ENCODE measurements around the gene RBP5. TPM values are rescaled to one million over a fixed set of nuclear protein-coding genes. Genes with fewer than 3 reads are reported as not detected.

The RBP5 gene
- total and polyA plus RNA-seq, 9 of the 15 experiments (the other 6 are each of a cell fraction or from before 2014, with no cell fraction given) = 8.6 to 22.5 (median 11.4) TPM

GRCh38 chr12:7093892-7094291 lies 34.8 kb downstream of the RBP5 start:
- in situ Hi-C loops (cut with MboI) = no loop called here
- H3K9me3 ChIP-seq (replicated peaks; ENCODE audit: control insufficient read depth, insufficient read depth, low read depth, low read length) = no peaks in the 10 kb centered on the region
- TF ChIP-seq BRF1 (IDR thresholded peaks at IDR 0.05; ENCODE audit: borderline replicate concordance, extremely low read depth, insufficient read length) = no peak
- 0 out of 2 replicates have a peak, but pooled peaks have one; percentile 11 for TF ChIP-seq CEBPB (tag; IDR thresholded peaks at IDR 0.05)
- no peak for TF ChIP-seq NR2C1 (IDR thresholded peaks at IDR 0.05)
- no peak for TF ChIP-seq NR2C1 (tag; IDR thresholded peaks at IDR 0.05)
- TF ChIP-seq FOXA1 (IDR thresholded peaks at IDR 0.05; ENCODE audit: borderline replicate concordance) = no peak

DNA sequence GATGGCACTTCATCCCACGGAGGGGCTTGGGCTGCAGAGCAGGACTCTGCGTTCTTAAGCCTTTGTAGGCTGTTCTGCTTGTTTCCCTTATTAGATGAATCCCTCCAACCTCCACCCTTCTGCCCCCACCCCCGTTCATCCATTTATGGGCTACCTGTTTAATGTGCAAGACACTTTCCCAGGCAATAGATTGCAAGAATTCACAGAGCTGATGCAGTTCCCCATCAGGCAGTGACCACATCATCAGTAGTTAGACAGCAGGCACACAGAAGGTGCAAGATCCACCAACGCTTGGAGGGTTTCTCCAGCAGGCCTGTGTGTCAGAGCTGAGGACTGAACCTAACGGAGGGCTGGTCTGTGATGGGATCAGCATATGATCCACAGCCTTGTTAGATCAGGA lies 35.2 kb downstream of the RBP5 start:
- in situ Hi-C loops (cut with MboI) (no loop called here), intact Hi-C loops (cut with micrococcal nuclease) (loop anchor here (2.0 kb wide), 2 partner anchors 15 to 33 kb away; partner anchors contain the start of genes C1RL and C1S)
- 23% methylated on average over 5 of the region's 5 CpGs for WGBS (ENCODE audit: insufficient coverage, low coverage, missing lambda C conversion rate)
- no peaks in the 10 kb centered on the region for H3K9me3 ChIP-seq (replicated peaks; ENCODE audit: control insufficient read depth, insufficient read depth, low read depth, low read length)
- no TSS peak for BruUV-seq (replicated peaks)
- H3K4me1 ChIP-seq (replicated peaks in 1 of 2; ENCODE audit: control insufficient read depth in 2 of 2, insufficient read depth in 2 of 2, low read length in 2 of 2) = peaks cover 6 to 24% of the 10 kb centered on the region in 2 experiments; a peak in 3 of 5 replicates
- POLR2A ChIA-PET = interaction anchor here (0.6 to 2.1 kb wide), 4 partner anchors 9 to 148 kb away, joined by 3 to 8 read pairs (median 5); no protein-coding TSS in a partner anchor
- H3K27me3 ChIP-seq (ENCODE audit: control insufficient read depth in 2 of 2, insufficient read depth in 2 of 2, low read length in 2 of 2) = no peaks in the 10 kb centered on the region; a peak in 1 of 5 replicates
- H3K27ac ChIP-seq (ENCODE audit: extremely low read depth, low read depth, low read length) = no peak overlapping the region
- no peak overlapping the region for H3K4me3 ChIP-seq
- 0 out of 3 replicates have a peak, but pooled peaks cover 3% of the 10 kb centered on the region for H3K36me3 ChIP-seq (ENCODE audit: control insufficient read depth, insufficient read depth, low read length)
- H3K79me2 ChIP-seq (ENCODE audit: control insufficient read depth, insufficient read depth, low read length) = no peaks in the 10 kb centered on the region
- TF ChIP-seq MTA1 (IDR thresholded peaks at IDR 0.05; ENCODE audit: borderline replicate concordance) (no peak), ZNF232 (CRISPR knock-in tag; IDR thresholded peaks at IDR 0.05) (no peak), ZBTB1 (CRISPR knock-in tag; IDR thresholded peaks at IDR 0.05; ENCODE audit: borderline replicate concordance, low read depth) (no peak), BRF1 (IDR thresholded peaks at IDR 0.05; ENCODE audit: borderline replicate concordance, extremely low read depth, insufficient read length) (no peak), MYBL2 (IDR thresholded peaks at IDR 0.05; ENCODE audit: low read depth) (no peak), MYBL2 (CRISPR knock-in tag; IDR thresholded peaks at IDR 0.05; ENCODE audit: borderline replicate concordance) (no peak), LCOR (CRISPR knock-in tag; IDR thresholded peaks at IDR 0.05) (no peak)
- no peak overlapping the region for H2AFZ ChIP-seq (ENCODE audit: low read depth, low read length)
- H3K9me1 ChIP-seq (ENCODE audit: control insufficient read depth, insufficient read depth, low read length) = no peaks in the 10 kb centered on the region
- no peak overlapping the region for H3K4me2 ChIP-seq (ENCODE audit: insufficient read depth, low read length)
- no peaks in the 10 kb centered on the region for H4K20me1 ChIP-seq (replicated peaks; ENCODE audit: control insufficient read depth, insufficient read depth, low read length)
- FAIRE-seq (no peak), ATAC-seq (no peak), DNase-seq (ENCODE audit: extremely low read depth in 1 of 4, low spot score in 3 of 4) (no peak)
- CTCF ChIA-PET (ENCODE audit: low intra/inter-chr PET ratio) = interaction anchor here (1.5 kb wide), 1 partner anchor 32 kb away, joined by 3 read pairs; no protein-coding TSS in a partner anchor
- H3K9ac ChIP-seq (ENCODE audit: insufficient read depth in 1 of 2, low read depth in 2 of 2, low read length in 2 of 2) = no peak overlapping the region

More at GRCh38 chr12:7093892-7094291, 34.8 kb downstream of the RBP5 start:
- Histone ChIP-seq H4K20me1 (replicated peaks; ENCODE audit: control insufficient read depth, insufficient read depth, low read length) (no peaks in the 10 kb centered on the region), H3K9ac (ENCODE audit: insufficient read depth in 1 of 2, low read depth in 2 of 2, low read length in 2 of 2) (no peak overlapping the region), H3K27ac (ENCODE audit: extremely low read depth, low read depth, low read length) (no peak overlapping the region), H3K4me1 (replicated peaks in 1 of 2; ENCODE audit: control insufficient read depth in 2 of 2, insufficient read depth in 2 of 2, low read length in 2 of 2) (peaks cover 6 to 24% of the 10 kb centered on the region in 2 experiments; a peak in 3 of 5 replicates), H3K36me3 (ENCODE audit: control insufficient read depth, insufficient read depth, low read length) (0 out of 3 replicates have a peak, but pooled peaks cover 4% of the 10 kb centered on the region), H3K79me2 (ENCODE audit: control insufficient read depth, insufficient read depth, low read length) (no peaks in the 10 kb centered on the region), H2AFZ (ENCODE audit: low read depth, low read length) (no peak overlapping the region), H3K4me3 (no peak overlapping the region), H3K4me2 (ENCODE audit: insufficient read depth, low read length) (no peak overlapping the region), H3K27me3 (ENCODE audit: control insufficient read depth in 2 of 2, insufficient read depth in 2 of 2, low read length in 2 of 2) (no peaks in the 10 kb centered on the region; a peak in 1 of 5 replicates), H3K9me1 (ENCODE audit: control insufficient read depth, insufficient read depth, low read length) (no peaks in the 10 kb centered on the region)
- 62% methylated on average over 10 of the region's 10 CpGs for WGBS (ENCODE audit: insufficient coverage, low coverage, missing lambda C conversion rate)
- intact Hi-C loops (cut with micrococcal nuclease) = loop anchor here (2.0 kb wide), 2 partner anchors 15 to 33 kb away; partner anchors contain the start of genes C1RL and C1S
- CTCF ChIA-PET (ENCODE audit: low intra/inter-chr PET ratio) = no interaction called here
- DNase-seq (ENCODE audit: extremely low read depth in 1 of 4, low spot score in 3 of 4) (no peak), ATAC-seq (no peak), FAIRE-seq (peak; percentile 67)
- POLR2A ChIA-PET = interaction anchor here (0.6 to 2.1 kb wide), 4 partner anchors 9 to 149 kb away, joined by 3 to 8 read pairs (median 5); no protein-coding TSS in a partner anchor
- BruUV-seq (replicated peaks) = no TSS peak
